HG03520 (cell line): ENCODE results near the gene SLC19A1.
"Not testable (repeated sequence)": the region's sequence is repeated elsewhere in the genome, so short reads cannot be mapped to it uniquely, and the experiment has no call there.

Source experiments
- ATAC-seq: cut with Tn5 transposase; IDR thresholded peaks from one replicate; pipeline ENCODE4 v1.9.1; 2021; ENCODE audit warnings: mild to moderate bottlenecking, moderate library complexity; ENCODE audit not compliant: unreplicated experiment

SLC19A1 gene

DNA sequence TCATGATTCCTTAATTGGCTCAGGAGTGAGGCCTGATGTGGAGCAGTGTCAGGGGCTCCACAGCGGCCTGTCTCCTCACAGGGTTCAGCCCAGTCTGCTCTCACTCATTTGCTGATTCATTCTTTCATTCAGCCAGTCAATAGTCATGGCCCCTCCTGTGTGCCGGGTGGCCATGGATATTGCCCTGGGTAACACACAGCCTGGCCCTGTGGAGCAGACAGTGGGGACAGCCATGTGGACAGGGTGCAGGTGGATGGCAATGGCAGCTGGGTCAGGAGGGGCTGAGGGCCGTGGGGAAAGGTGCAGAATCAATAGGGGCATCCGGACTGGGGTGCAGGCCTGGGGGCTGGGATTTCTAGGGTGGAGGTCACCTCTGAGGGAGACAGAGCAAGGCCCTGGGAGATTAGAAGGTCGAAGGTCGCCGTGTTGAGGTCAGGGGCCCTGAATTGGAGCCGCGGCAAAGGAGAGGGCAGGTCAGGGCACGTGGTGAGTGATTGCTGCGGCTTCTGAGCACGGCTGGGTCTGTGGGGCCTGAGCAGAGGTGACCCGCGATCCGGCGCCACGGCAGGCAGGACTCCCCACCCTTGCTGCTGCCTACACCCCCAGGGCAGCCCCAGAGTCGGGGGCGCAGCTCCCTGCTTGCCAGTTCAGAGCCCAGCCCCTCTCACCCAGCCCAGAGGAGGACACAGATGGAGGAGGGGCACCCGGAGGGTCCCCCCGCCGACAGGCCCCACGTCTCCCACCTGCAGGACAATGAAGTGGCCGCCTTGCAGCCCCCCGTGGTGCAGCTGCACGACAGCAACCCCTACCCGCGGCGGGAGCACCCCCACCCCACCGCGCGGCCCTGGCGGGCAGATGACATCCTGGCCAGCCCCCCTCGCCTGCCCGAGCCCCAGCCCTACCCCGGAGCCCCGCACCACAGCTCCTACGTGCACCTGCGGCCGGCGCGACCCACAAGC lies 33.4 kb downstream of the SLC19A1 start:
- ATAC-seq, result no peak

DNA sequence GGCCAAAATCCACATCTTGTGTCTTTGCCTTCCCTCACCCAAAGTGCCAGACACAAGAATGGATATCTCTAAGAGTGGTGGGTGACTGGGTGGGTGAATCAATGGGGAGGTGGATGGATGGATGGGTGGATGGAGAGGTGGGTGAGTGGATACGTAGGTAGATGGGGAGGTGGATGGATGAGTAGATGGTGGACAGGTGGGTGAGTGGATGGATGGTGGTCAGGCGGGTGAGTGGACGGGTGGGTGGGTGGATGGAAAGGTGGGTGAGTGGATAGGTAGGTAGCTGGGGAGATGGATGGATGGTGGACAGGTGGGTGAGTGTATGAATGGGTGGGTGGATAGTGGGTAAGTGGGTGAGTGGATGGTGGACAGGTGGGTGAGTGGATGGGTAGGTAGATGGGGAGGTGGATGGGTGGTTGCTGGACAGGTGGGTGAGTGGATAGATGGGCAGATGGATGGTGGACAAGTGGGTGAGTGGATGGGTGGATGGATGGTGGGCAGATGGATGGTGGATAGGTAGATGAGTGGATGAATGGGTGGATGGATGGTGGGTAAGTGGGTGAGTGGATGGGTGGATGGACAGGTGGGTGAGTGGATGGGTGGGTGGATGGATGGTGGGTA lies 34.2 kb downstream of the SLC19A1 start:
- ATAC-seq, result no peak

DNA sequence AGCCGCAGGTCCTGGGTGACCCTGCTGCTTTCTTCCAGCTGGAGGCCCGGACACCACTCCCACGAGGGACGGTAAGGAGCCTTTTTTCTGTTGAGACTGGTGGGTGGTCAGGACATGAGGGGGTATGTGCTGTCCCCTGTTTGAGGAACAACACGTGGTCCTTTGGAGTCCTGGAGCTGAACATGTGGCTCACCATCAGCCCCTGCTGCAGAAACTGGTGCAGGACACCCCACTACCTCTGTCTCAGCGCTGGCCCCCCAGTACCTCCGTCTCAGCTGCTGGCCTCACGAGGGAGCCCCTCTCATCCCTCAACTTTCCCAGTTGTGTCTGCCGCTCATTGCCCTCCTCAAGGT lies 34.7 kb downstream of the SLC19A1 start:
- ATAC-seq, result no peak

GRCh38 chr21:45506836-45507522 lies 35.3 kb downstream of the SLC19A1 start:
- no peak for ATAC-seq

DNA sequence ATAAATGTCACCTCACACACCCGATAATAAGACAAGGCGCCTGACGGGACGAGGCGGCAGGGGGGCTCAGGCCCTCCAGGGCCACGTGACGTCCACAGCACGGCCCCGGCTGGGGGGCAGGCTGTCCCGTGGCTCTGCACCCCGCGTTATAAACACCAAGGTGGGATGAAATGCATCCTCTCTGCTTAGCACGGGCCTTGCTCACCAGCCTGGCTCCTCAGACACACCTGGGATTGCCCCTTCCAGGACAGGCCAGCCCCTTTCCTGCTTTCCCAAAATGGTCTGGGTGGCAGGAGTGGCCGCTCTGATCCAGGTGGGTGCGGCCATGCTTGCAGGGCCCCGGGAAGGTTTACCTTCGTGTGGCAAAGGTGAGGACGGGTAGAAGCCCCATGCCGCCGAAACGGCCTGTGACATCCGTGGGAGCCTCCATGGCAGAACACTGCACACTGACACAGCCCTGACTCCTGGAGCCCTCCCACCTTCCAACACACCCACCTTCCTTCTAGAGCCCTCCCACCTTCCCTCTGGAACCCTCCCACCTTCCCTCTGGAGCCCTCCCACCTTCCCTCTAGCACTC lies 35.9 kb downstream of the SLC19A1 start:
- no peak for ATAC-seq

- no peak for ATAC-seq
These were observed 36.7 kb downstream of the SLC19A1 start for GRCh38 chr21:45505416-45506021.

GRCh38 chr21:45504516-45505415 lies 37.5 kb downstream of the SLC19A1 start:
- no peak for ATAC-seq

DNA sequence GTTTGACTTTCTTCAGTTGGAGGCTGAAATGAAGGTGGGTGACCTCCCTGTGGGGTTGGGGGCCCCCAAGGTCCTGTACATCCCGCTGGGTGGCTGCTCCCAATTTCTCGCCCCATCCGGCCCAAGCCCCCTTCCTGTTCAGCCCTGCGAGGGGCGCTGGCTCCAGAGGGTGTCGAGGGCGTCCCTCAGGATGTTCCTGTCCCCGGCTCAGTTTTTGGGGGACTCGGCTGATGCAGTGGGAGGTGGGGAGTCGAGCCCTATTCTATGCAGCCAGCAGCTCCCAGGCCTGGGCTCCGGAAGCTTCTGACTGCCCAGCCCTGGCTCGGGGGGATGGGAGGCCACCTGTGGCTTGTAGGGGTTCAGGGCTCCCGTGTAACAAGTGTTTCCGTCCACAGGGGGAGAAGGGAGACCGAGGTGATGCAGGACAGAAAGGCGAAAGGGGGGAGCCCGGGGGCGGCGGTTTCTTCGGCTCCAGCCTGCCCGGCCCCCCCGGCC lies 38.2 kb downstream of the SLC19A1 start:
- ATAC-seq, result no peak

DNA sequence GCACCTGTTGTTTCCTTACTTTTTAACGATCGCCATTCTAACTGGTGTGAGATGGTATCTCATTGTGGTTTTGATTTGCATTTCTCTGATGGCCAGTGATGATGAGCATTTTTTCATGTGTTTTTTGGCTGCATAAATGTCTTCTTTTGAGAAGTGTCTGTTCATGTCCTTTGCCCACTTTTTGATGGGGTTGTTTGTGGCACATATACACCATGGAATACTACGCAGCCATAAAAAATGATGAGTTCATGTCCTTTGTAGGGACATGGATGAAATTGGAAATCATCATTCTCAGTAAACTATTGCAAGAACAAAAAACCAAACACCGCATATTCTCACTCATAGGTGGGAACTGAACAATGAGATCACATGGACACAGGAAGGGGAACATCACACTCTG lies 39.0 kb downstream of the SLC19A1 start:
- ATAC-seq, result not testable (repeated sequence)

DNA sequence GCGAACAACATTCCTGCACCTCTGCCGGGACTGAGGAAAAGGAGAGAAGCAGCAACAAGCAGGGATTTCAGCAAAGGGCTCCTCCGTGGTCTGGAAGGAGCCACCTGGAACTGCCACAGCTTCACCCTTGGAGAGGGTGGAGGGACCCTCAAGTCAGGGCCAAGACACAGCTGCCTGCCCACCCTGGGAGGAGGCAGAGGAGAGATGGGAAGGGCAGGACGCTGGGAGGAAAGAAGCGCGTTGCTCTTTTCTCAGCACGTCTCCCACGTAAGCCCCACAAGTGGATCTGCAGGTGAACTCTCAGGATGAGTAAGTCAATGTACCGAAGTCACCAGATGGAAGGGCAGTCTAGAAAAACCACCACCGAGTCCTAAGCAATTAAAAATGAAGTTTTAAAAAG lies 39.6 kb downstream of the SLC19A1 start:
- no peak for ATAC-seq

DNA sequence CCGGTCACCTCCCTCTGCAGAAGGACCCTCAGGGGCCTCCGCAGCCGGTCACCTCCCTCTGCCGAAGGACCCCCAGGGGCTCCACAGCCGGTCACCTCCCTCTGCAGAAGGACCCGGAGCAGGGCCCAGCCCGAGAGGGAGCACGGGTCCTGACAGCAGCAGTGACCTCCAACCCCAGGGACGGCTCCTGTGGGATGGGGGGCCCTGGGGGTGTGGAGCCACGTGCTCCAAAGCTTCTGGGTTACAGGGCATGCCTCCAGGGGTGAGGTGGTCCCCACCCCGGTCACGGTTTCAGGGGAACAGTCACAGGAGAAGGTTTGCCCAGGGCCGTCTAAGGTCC lies 40.3 kb downstream of the SLC19A1 start:
- ATAC-seq, result no peak

DNA sequence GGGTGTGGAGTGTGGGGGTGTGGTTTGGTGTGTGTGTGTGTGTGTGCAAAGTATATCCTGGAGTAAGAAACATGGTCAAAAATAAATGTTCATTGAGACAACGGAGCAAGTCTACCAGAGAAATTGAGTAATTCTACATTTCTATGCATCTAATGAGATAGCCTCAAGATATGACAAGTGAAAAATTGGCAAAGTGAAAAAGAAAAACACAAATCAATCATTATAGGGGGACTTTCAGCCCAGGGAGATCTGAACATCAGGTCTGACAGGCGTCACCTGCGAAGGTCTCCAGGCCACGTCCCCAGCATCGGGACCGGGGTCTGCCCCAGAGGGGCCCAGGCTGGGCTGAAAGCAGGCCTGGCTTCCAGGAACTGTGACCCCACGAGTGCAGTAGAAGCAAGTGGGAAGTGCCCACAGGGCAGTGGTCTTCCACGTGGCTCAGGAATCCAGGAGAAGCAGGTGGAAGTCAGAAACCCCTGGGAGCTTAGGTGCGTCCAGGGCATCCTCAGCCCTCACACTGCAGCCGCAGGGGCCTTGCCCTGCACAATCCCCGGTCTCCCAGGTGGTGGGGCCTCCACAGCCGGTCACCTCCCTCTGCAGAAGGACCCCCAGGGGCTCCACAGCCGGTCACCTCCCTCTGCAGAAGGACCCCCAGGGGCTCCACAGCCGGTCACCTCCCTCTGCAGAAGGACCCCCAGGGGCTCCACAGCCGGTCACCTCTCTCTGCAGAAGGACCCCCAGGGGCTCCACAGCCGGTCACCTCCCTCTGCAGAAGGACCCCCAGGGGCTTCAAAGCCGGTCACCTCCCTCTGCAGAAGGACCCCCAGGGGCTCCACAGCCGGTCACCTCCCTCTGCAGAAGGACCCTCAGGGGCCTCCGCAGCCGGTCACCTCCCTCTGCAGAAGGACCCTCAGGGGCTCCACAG lies 40.9 kb downstream of the SLC19A1 start:
- ATAC-seq, result not testable (repeated sequence)

GRCh38 chr21:45499970-45500577 lies 42.2 kb downstream of the SLC19A1 start:
- no peak for ATAC-seq

DNA sequence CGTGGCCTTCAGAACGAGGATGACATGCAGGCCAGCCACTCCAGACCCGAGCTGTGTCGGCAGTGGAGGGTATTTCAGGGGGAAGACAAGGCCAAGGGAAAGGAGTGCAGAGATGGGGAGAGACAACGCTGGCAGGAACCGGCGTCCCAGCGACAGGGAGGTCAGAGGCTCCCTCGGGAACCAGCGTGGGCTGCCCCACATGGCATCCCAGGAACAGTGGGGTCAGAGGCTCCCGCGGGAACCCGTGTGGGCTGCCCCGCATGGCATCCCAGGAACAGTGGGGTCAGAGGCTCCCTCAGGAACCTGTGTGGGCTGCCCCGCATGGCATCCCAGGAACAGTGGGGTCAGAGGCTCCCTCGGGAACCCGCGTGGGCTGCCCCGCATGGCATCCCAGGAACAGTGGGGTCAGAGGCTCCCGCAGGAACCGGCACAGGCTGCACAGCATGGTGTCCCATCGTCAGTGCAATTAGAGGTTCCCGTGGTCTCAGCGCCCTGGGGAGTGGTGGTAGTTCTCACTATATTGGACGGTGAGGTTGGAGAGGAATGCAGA lies 43.0 kb downstream of the SLC19A1 start:
- no peak for ATAC-seq

- ATAC-seq, result no peak
These were observed 43.6 kb downstream of the SLC19A1 start for GRCh38 chr21:45498646-45499000.

DNA sequence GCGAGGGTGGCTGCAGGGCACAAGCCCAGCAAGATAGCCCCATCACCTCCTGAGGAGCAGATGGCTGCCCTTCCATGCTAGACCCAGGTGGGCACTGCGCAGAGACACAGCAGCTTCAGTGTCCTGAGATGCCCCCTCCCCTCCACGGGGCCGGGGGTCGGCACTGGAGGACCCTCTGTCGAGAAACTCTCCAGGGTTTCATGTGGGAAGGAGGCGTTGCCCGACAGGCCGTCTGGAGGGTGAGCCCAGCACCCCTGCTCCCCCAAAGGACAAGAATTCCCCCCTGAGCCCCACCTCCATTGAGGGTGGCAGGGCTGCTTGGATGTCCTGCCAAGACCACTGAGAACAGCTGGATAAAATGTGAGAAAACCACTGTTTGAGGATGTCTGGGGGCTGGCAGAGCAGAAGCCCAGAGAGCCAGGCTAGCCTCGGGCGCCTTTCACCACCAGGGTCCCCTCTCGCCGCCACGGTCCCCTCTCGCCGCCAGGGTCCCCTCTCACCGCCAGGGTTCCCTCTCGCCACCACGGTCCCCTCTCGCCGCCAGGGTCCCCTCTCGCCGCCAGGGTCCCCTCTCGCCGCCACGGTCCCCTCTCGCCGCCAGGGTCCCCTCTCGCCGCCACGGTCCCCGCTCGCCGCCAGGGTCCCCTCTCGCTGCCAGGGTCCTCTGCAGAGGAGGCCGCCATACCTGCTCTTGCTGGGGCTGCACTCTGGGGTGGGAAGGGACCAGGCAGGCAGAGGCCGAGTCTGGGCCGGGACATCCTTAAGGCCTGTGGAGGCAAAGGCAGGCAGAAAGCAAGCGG lies 44.2 kb downstream of the SLC19A1 start:
- no peak for ATAC-seq
